ENCODE data around the gene LSM2. TPM values are rescaled to one million over a fixed set of nuclear protein-coding genes. Genes with fewer than 3 reads are reported as not detected.
"Not testable (repeated sequence)": the region's sequence is repeated elsewhere in the genome, so short reads cannot be mapped to it uniquely, and the experiment has no call there.

LSM2 gene
- 10 to 100 TPM; 33.0 to 33.5 TPM for total RNA-seq
- long read RNA-seq, transcript LSM2-208 (5 exons, 876 nt), result major isoform, 11 of 12 reads
- long read RNA-seq, partial matches to known transcripts, result 0 of 12 reads
- long read RNA-seq, other reads (novel, unspliced or antisense), result 1 of 12 reads

DNA sequence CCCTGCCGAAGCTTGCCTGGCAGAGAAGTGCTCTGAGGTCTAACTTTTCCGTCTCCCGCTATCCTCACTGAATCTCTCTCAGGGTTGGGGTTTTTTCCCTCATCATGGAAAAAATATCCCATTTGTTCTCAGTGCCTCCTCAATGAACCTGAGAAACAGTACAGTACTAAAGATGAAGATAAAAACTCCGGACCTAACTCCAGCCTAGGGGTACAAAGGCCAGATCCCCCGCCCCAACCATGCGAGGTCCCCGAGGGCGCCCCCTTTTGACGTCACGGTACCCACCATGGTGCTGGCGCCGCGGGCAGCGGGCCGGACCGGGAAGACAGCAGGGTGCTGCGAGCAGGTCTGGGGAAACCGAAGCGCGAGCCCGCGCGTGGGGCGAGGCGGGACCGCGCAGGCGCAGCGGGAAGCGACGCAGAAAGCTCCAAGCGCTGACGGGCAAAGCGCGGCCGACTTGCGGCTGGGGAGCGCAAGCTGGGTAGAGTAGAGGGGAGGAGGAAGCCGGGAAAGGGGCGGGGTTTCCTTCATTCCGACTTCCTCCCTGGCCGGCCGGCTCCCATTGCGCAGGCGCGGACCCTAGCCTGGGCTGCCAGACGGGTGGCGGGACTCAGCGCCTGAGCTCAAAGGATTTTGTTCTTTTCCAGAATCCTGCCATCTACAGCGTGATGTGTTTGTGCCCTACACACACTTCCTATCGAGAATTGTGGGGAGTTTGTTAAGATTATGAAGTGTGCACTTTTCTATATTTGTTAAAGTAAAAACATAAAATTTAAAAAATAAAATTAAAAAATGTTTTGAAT lies at the start of gene LSM2:
LSM2 (minus strand) TSS at position 497 of the 803 bp plus-strand sequence; CDS start at position 288, 209 bp downstream.
- peak; percentile 99 for ATAC-seq
- DNase-seq, result peak; percentile 98
- intact Hi-C loops (cut with DNase I, micrococcal nuclease), result no loop called here

DNA sequence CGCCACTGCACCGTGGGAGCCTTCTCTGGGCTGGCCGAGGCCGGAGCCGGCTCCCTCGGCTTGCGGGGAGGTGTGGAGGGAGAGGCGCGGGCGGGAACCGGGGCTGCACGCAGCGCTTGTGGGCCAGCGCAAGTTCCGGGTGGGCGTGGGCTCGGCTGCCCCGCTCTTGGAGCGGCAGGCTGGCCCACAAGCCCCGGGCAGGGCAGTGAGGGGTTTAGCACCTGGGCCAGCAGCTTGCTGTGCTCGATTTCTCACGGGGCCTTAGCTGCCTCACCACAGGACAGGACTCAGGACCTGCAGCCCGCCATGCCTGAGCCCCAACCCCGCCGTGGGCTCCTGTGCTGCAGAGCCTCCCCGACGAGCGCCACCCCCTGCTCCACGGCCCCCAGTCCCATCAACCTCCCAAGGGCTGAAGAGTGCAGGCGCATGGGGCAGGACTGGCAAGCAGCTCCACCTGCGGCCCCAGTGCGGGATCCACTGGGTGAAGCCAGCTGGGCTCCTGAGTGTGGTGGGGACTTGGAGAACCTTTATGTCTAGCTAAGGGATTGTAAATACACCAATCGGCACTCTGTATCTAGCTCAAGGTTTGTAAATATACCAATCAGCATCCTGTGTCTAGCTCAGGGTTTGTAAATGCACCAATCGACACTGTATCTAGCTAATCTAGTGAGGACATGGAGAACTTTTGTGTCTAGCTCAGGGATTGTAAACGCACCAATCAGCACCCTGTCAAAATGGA lies 45.4 kb upstream of the LSM2 start:
- ATAC-seq; intact Hi-C loops (cut with DNase I, micrococcal nuclease): not testable (repeated sequence)

DNA sequence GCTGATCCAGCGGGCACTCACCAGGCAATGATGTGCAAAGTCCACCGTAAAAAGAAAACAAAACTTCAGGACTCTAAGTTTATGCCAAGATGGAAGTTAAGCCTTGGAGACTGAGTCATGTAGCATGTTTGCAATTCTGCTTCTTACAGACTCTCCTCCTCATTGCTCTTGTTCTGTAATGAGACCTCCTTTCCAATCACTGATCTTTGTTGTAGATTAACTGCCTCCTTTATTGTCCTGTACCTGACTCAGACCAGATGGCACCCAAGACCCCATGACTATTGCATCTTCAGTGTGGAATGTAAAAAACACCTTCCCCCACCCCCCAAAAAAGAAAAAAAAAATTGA lies 44.7 kb upstream of the LSM2 start:
- peak; percentile 46 for ATAC-seq
- intact Hi-C loops (cut with DNase I, micrococcal nuclease), result no loop called here
- DNase-seq, result no peak

More for the DNA sequence above, 45.4 kb upstream of the LSM2 start:
- not testable (repeated sequence) for DNase-seq

DNA sequence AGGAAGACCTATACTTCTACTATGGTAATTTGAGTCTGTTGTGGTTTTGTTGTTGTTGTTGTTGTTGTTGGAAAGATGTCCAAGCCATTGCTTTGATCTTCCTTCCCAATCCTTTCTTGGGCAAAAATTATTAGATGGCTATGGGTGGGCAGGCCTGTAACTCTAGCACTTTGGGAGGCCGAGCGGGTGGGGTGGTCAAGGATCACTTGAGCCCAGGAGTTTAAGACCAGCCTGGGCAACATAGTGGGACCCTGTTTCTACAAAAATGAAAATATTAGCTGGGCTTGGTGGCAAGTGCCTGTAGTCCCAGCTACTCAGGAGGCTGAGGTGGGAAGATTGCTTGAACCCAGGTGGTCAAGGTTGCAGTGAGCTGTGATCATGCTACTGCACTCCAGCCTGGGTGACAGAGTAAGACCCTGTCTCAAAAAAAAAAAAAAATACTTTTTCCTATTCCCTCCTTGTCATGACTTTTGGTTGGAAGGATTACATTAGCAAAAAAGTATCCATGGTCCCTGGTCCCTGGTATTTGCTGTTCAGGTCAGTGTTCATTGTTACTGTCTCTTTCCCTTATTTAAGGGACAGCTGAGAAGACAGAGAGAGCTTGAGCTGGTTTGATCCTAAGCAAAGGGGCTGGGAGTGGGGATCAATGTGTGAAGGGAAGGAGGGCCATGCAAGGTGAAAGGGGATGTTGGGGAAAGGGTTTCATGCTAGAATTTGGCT lies 44.2 kb upstream of the LSM2 start:
- no peak for ATAC-seq
- no peak for DNase-seq
- intact Hi-C loops (cut with DNase I, micrococcal nuclease), result no loop called here

DNA sequence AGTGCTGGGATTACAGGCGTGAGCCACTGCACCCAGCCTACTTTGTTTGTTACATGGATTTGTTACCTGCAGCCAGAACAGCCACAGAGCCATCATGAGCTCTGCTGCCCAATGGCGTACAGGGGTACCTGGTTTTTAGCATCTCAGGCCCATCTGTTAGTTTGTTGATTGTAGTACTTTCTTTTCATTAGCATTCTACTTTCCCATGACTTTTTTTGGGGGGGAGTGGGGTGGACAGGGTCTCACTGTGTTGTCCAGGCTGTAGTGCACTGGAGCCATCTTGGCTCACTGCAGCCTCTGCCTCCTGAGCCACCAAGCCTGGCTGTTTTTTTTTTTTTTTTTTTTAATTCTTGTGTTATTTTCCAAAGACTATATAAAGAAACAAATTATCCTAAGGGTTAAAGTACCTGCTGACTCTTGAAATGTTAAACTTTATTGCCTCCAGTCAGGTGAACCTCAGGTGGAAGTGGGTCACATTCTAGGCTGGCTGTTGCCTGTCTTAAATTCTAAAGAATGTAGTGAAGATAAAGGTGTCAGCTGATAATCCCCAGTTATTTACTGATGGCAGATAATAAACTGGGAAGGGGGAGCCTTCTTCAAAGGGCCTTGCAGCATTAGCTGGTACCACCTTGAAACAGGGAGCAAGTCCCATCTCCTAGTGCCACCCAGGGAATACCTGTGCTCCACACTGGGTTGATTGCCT lies 40.7 kb upstream of the LSM2 start:
- DNase-seq (no peak), ATAC-seq (peak; percentile 62)
- intact Hi-C loops (cut with DNase I, micrococcal nuclease), result no loop called here

DNA sequence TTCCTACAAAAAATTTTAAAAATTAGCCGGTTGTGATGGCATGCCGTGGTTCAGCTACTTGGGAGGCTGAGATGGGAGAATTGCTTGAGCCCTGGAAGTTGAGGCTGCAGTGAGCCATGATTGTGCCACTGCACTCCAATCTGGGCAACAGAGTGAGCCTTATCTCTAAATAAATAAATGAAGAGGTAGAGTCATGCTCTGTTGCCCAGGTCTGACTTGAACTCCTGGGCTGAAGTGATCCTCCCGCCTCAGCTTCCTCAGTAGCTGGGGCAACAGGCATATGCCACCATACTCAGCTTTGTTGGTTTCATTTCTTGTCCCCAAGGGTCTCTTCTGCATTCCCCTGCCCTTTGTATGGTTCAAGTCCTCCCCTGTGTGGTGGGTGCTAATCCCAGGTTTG lies 37.7 kb upstream of the LSM2 start:
- no peak for DNase-seq
- no peak for ATAC-seq
- intact Hi-C loops (cut with DNase I, micrococcal nuclease), result no loop called here

DNA sequence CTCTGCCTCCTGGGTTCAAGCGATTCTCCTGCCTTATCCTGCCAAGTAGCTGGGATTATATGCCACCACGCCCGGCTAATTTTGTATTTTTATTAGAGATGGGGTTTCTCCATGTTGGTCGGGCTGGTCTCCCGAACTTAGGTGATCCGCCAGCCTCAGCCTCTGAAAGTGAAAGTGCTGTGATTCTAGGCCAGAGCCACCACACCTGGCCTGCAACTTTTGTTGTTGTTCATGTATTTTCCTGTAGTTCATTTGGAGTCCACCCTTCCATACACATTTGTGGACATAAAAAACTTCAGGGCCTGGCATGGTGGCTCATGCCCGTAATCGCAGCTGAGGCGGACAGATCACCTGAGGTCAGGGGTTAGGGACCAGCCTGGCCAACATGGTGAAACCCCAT lies 35.3 kb upstream of the LSM2 start:
- no peak for DNase-seq
- intact Hi-C loops (cut with DNase I, micrococcal nuclease), result no loop called here
- ATAC-seq, result no peak

DNA sequence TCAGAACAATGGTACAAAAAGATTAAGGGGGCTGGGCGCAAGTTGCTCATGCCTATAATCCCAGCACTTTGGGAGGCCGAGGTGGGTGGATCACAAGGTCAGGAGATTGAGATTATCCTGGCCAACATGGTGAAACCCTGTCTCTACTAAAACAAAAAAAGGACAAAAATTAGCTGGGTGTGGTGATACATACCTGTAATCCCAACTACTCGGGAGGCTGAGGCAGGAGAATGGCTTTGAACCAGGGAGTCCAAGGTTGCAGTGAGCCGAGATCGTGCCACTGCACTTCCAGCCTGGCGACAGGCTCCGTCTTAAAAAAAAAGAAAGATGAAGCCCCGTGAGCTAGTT lies 33.0 kb upstream of the LSM2 start:
- intact Hi-C loops (cut with DNase I, micrococcal nuclease); DNase-seq; ATAC-seq: not testable (repeated sequence)

DNA sequence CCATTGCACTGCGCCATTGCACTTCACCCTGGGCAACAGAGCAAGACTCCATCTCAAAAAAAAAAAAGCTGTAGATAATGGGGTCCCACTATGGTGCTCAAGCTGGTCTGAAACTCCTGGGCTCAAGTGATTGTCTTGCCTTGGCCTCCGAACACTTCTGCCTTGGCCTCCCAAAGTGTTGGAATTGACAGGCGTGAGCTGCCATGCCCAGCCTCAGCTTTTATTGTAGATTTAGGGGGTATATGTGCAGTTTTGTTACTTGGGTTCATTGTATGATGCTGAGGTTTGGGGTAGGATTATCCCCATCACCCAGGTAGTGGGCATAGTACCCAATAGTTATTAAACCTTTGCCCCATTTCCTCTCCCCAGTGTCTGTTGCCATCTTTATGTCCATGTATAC lies 32.2 kb upstream of the LSM2 start:
- ATAC-seq, result no peak
- DNase-seq, result no peak
- intact Hi-C loops (cut with DNase I, micrococcal nuclease), result no loop called here

DNA sequence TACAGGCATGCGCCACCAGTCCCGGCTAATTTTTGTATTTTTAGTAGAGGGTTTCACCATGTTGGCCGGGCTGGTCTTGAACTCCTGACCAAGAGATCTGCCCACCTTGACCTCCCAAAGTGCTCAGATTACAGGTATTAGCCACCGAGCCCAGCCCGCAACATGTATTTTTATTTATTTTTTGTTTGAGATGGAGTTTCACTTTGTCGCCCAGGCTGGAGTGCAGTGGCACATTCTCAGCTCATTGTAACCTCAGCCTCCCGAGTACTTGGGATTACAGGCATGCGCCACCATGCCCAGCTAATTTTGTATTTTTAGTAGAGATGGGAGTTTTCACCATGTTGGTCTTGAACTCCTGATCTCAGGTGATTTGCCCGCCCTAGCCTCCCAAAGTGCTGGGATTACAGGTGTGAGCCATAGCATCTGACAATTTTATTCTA lies 31.4 kb upstream of the LSM2 start:
- ATAC-seq; DNase-seq; intact Hi-C loops (cut with DNase I, micrococcal nuclease): not testable (repeated sequence)

DNA sequence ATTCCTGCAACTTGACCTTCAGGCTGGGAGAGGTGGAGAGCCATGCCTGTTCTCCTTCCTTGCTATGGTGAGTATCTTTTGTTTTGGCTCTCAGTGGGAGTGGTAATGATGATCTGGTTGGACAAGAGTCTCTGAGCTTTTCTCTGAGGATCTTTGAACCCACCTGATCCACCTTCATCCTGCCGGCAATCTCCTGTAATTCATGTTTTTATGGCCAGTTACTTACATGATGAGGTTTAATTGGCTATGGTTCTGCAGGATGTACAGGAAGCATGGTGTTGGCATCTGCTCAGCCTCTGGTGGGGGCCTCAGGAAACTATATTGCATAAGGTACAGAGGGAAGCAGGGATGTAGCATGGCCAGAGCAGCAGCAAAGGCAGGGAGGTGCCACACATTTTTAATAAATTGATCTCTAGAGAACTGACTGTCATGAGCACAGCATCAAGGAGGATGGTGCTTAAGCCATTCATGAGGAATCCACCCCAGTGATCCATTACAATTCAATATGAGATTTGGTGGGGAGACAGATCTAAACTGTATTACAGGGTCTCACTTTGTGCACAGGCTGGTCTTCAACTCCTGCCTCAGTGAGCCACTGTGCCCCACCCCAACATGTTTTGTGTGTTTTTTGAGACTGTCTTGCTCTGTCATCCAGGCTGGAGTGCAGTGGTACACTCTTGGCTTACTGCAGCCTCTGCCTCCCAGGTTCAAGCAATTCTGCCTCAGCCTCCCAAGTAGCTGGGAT lies 30.8 kb upstream of the LSM2 start:
- intact Hi-C loops (cut with DNase I, micrococcal nuclease), result no loop called here

DNA sequence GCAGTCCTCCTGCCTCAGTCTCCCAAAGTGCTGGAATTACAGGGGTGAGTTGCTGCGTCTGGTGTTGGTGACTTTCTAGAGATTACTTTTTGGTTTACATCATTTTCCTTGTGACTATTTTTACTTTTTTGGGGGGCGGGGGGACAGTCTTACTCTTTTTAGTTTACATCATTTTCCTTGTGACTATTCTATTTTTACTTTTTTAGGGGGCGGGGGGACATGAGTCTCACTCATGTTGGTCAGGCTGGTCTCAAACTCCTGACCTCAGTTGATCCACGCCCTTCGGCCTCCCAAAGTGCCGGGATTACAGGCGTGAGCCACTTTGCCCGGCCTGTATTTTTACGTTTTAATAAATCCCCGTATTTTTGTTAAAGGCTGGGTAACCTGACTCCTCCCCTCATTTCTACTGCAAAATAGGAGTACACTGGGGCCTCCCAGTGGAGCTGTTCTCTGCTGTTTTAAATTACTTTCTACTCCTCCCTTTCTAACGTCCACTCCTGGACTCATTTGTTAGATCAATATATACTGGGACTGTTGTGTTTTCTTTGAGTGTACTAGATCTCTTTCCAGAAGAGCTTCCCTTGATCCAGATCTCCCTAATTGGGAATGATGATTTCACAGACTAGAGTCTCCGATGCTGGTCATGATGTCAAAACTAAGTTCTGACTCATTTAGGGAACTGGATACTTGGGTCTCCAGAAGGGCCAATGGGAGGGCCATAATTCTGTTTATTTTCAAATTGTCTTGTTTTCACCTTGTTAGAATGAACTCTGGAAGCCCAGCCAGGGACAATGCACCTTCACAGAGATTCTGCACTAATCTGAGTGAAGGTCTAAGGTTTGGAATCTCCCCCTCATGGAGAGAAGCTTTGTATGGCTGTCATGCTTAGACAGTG lies 30.0 kb upstream of the LSM2 start:
- DNase-seq, result no peak
- intact Hi-C loops (cut with DNase I, micrococcal nuclease), result no loop called here
- ATAC-seq, result no peak

More for the DNA sequence above, 30.8 kb upstream of the LSM2 start:
- ATAC-seq (peak; percentile 56), DNase-seq (no peak)

DNA sequence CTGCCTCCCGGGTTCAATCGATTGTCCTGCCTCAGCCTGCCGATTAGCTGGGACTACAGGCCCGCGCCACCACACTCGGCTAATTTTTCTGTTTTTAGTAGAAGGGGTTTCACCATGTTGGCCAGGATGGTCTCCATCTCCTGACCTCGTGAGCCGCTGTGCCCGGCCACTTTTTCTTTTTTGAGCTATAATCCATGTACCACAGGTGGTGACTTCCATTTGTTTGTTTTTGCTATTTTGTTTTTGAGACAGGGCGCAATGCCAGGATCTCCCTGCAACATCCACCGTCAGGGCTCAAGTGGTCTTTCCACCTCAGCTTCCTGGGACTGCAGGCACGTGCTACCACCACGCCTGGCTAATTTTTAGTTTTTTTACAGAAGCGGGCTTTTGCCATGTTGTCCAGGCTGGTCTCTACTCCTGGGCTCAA lies 29.3 kb upstream of the LSM2 start:
- DNase-seq (no peak), ATAC-seq (no peak)
- intact Hi-C loops (cut with DNase I, micrococcal nuclease), result no loop called here

DNA sequence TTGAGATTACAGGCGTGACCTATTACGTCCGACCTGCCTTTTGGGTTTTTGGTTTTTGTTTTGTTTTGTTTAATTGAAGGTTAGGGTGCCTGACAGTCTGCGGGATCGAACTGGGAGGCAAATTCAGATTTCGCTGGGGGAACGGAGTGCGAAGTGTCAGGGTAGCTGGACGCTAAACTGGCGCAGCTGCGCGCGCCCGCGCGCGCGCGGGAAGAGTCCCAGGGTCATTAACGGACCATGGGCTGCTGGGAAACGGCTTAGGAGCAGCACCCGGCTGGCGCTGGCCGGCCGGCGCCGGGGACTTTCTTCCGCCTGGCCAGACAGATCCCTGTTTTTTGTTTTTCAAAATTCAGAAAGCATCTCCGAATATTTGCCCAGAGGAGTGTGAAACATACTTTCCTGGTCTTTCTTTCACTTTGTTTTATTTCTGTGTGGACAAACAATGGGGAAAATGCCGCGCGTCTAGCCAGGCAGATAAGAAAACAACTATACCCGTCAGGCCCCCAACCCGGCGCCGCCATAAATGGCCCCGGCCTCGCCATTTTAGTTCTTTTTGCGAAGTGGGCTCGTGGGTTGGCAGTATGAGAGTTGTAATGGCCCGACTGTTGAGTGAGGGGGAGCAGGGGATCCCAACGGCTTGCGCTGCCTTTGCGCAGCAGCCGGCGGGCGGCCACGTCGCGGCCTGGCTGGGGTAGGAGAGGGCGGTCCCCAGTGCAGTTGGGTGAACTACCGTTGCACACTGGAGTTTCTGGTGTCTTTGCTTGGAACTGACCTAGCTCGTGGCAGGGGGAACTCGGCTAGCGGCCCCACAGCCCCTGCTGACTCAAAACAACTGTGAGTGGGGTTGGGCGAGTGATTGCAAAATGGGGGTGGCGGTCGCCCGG lies 27.8 kb upstream of the LSM2 start:
- intact Hi-C loops (cut with DNase I, micrococcal nuclease), result loop anchor here in 1 of 2 donors (5.0 kb wide), 1 partner anchor 97 kb away; the partner anchor contains the start of gene CLIC1
- ATAC-seq, result peak; percentile 73
- DNase-seq, result peak; percentile 90

DNA sequence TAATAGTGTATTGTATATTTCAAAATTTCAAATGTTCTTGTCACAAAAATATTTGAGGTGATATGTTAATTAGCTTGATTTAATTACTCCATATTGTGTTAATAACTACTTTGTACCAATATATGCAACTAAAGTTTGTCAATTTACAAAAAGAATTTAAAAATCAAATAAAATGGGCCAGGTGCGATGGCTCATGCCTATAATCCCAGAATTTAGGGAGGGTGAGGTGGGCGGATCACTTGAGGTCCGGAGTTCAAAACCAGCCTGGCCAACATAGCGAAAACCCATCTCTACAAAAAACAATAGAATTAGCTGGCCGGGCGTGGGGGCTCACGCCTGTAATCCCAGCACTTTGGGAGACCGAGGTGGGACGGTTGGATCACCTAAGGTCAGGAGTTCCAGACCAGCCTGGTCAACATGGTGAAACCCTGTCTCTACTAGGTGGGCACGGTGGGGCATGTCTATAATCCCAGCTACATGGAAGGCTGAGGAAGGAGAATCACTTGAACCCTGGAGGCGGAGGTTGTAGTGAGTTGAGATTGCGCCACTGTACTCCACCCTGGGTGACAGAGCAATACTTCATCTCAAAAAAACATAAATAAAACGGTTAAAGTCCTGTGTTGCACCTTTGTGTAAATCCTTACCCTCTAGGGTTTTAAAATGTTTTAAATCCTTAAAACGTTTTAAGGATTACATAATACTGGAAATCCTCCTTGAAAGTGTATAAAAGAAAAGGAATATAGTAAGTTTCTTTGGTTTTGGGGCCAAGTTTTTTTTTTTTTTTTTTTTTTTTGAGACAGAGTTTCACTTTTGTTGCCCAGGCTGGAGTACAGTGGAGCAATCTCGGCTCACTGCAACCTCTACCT lies 24.8 kb upstream of the LSM2 start:
- ATAC-seq (no peak), DNase-seq (no peak)
- intact Hi-C loops (cut with DNase I, micrococcal nuclease), result loop anchor here in 1 of 2 donors (5.0 kb wide), 1 partner anchor 94 kb away; the partner anchor contains the start of gene CLIC1
